ENCODE measurements around the gene C10orf95. TPM values are rescaled to one million over a fixed set of nuclear protein-coding genes. Genes with fewer than 3 reads are reported as not detected.

The C10orf95 gene
- total RNA-seq, 1 experiment from 2014 or later = 0.82 TPM

DNA sequence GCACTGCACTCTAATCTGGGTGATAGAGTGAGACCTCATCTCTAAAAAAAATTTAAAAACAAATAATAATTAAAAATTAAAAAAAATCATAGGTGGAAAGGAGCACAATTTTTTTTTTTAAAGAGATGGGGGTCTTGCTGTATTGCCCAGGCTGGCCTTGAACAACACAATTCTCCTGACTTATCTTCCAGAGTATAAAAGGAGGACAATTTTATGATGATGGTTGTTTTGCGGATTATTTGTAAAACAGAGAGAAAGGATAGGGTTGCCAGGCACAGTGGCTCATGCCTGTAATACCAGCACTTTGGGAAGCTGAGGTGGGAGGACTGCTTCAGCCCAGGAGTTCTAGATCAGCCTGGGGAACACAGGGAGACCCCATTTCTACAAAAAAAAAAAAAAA is 46.2 kb upstream of the C10orf95 start:
- Histone ChIP-seq H3K9me3 (no peaks in the 10 kb centered on the region), H3K36me3 (ENCODE audit: control insufficient read depth, insufficient read depth, low read length) (no peaks in the 10 kb centered on the region), H3K4me3 (ENCODE audit: low read depth, low read length) (no peak overlapping the region), H3K4me1 (no peaks in the 10 kb centered on the region), H3K27me3 (replicated peaks; ENCODE audit: control insufficient read depth, insufficient read depth, low read length) (no peaks in the 10 kb centered on the region)
- CTCF ChIA-PET = no interaction called here
- Mint-ChIP-seq H3K27ac (ENCODE audit: unreplicated experiment) (no peak overlapping the region), H3K4me3 (ENCODE audit: unreplicated experiment) (no peak overlapping the region), H3K36me3 (ENCODE audit: insufficient read depth, unreplicated experiment) (peaks cover 19% of the 10 kb centered on the region), H3K27me3 (ENCODE audit: insufficient read depth, unreplicated experiment) (no peaks in the 10 kb centered on the region), H3K9me3 (ENCODE audit: unreplicated experiment) (no peaks in the 10 kb centered on the region), H3K4me1 (ENCODE audit: low read depth, unreplicated experiment) (no peaks in the 10 kb centered on the region)
- POLR2A ChIA-PET = no interaction called here
- BruUV-seq (replicated peaks) = no TSS peak
- TF ChIP-seq, protein P1, sequence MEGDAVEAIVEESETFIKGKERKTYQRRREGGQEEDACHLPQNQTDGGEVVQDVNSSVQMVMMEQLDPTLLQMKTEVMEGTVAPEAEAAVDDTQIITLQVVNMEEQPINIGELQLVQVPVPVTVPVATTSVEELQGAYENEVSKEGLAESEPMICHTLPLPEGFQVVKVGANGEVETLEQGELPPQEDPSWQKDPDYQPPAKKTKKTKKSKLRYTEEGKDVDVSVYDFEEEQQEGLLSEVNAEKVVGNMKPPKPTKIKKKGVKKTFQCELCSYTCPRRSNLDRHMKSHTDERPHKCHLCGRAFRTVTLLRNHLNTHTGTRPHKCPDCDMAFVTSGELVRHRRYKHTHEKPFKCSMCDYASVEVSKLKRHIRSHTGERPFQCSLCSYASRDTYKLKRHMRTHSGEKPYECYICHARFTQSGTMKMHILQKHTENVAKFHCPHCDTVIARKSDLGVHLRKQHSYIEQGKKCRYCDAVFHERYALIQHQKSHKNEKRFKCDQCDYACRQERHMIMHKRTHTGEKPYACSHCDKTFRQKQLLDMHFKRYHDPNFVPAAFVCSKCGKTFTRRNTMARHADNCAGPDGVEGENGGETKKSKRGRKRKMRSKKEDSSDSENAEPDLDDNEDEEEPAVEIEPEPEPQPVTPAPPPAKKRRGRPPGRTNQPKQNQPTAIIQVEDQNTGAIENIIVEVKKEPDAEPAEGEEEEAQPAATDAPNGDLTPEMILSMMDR (IDR thresholded peaks at IDR 0.05; ENCODE audit: insufficient read depth in 1 of 2, low read depth in 1 of 2, low read length in 1 of 2, severe bottlenecking in 1 of 2, unreplicated experiment in 1 of 2) = no peak
- intact Hi-C loops (cut with micrococcal nuclease; ENCODE audit: unreplicated experiment) = no loop called here
- no peak for DNase-seq

DNA sequence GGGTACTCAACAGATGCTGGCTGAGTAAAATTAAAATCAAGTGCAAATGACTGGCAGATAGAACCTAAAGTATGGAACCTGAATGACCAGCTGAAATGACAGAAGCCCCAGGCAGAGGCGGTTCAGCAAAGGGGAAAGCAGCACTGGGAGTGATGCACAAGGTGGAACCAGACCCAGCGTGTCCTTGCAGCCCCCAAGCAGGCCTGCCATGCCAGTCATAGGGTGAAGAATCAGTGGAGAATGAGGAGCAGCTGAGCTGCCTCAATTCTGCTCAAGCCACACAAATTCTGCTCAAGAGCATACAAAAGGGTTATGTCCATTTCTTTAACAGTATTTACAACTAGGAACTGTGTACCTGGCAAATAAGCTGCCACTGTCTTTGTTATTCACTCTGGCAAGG is 42.4 kb upstream of the C10orf95 start:
- Histone ChIP-seq H3K4me1 (no peaks in the 10 kb centered on the region), H3K9me3 (no peaks in the 10 kb centered on the region), H3K36me3 (ENCODE audit: control insufficient read depth, insufficient read depth, low read length) (no peaks in the 10 kb centered on the region), H3K27me3 (replicated peaks; ENCODE audit: control insufficient read depth, insufficient read depth, low read length) (no peaks in the 10 kb centered on the region), H3K4me3 (ENCODE audit: low read depth, low read length) (no peak overlapping the region)
- Mint-ChIP-seq H3K4me3 (ENCODE audit: unreplicated experiment) (no peak overlapping the region), H3K4me1 (ENCODE audit: low read depth, unreplicated experiment) (no peaks in the 10 kb centered on the region), H3K36me3 (ENCODE audit: insufficient read depth, unreplicated experiment) (peaks cover 32% of the 10 kb centered on the region), H3K9me3 (ENCODE audit: unreplicated experiment) (no peaks in the 10 kb centered on the region), H3K27me3 (ENCODE audit: insufficient read depth, unreplicated experiment) (no peaks in the 10 kb centered on the region), H3K27ac (ENCODE audit: unreplicated experiment) (no peak overlapping the region)
- ChIA-PET POLR2A (no interaction called here), CTCF (no interaction called here)
- intact Hi-C loops (cut with micrococcal nuclease; ENCODE audit: unreplicated experiment) = no loop called here
- no TSS peak for BruUV-seq (replicated peaks)
- DNase-seq = no peak
- TF ChIP-seq, protein P1 (IDR thresholded peaks at IDR 0.05; ENCODE audit: insufficient read depth in 1 of 2, low read depth in 1 of 2, low read length in 1 of 2, severe bottlenecking in 1 of 2, unreplicated experiment in 1 of 2) = no peak

DNA sequence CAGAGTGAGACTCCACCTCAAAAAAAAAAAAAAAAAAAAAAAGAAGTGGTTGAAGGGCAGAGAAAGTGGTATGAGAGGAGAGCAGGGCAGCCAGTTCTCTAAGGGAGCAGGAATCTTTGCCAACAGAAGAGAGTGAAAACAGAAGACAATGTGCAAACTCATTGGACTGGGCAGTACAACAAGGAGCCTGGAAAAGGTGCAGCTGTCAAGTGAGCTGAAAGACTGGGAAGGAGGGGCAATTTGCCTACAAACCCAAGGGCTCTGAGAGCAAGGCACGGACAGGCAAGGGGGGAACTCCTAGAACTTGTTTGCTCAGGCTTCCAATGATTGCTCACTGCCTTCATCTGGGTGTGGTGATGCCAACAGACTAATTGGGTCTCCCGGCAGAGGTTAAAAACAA is 41.6 kb upstream of the C10orf95 start:
- no peak for DNase-seq
- CTCF ChIA-PET = interaction anchor here (0.7 kb wide), 1 partner anchor 335 kb away, joined by 5 read pairs; no protein-coding TSS in a partner anchor

More for the DNA sequence above, 41.6 kb upstream of the C10orf95 start:
- Mint-ChIP-seq H3K9me3 (ENCODE audit: unreplicated experiment) (no peaks in the 10 kb centered on the region), H3K4me3 (ENCODE audit: unreplicated experiment) (no peak overlapping the region), H3K36me3 (ENCODE audit: insufficient read depth, unreplicated experiment) (peaks cover 35% of the 10 kb centered on the region), H3K4me1 (ENCODE audit: low read depth, unreplicated experiment) (no peaks in the 10 kb centered on the region), H3K27ac (ENCODE audit: unreplicated experiment) (no peak overlapping the region), H3K27me3 (ENCODE audit: insufficient read depth, unreplicated experiment) (no peaks in the 10 kb centered on the region)
- Histone ChIP-seq H3K36me3 (ENCODE audit: control insufficient read depth, insufficient read depth, low read length) (no peaks in the 10 kb centered on the region), H3K27me3 (replicated peaks; ENCODE audit: control insufficient read depth, insufficient read depth, low read length) (no peaks in the 10 kb centered on the region), H3K4me3 (ENCODE audit: low read depth, low read length) (no peak overlapping the region), H3K9me3 (no peaks in the 10 kb centered on the region), H3K4me1 (no peaks in the 10 kb centered on the region)
- POLR2A ChIA-PET = no interaction called here
- BruUV-seq (replicated peaks) = no TSS peak
- intact Hi-C loops (cut with micrococcal nuclease; ENCODE audit: unreplicated experiment) = no loop called here
- TF ChIP-seq, protein P1 (IDR thresholded peaks at IDR 0.05; ENCODE audit: insufficient read depth in 1 of 2, low read depth in 1 of 2, low read length in 1 of 2, severe bottlenecking in 1 of 2, unreplicated experiment in 1 of 2) = no peak
